Spinal cord (tissue), 10 donors: ENCODE data around the gene ZNF800. TPM values are rescaled to one million over a fixed set of nuclear protein-coding genes. Genes with fewer than 3 reads are reported as not detected.

ENCODE experiments used
- DNase-seq, 6 donors: peaks; one replicate each; pipeline versions ENCODE4 v3.0.0 to v3.0.0-alpha.2; 2013 to 2015; ENCODE audit warnings: low spot score in 6 of 6, low read depth in 4 of 6
- H3K27ac ChIP-seq: one replicate; pipeline ENCODE4 v1.5.1; 2013; ENCODE audit warnings: low read depth, low read length, control low read depth
- H3K27me3 ChIP-seq: one replicate; pipeline ENCODE4 v1.6.1; 2013; ENCODE audit warnings: low read length; ENCODE audit not compliant: control insufficient read depth, insufficient read depth
- H3K36me3 ChIP-seq: one replicate; pipeline ENCODE4 v1.6.1; 2013; ENCODE audit warnings: low read length; ENCODE audit not compliant: control insufficient read depth, insufficient read depth
- H3K4me1 ChIP-seq: one replicate; pipeline ENCODE4 v1.6.1; 2013; ENCODE audit warnings: low read length; ENCODE audit not compliant: control insufficient read depth, insufficient read depth
- H3K4me3 ChIP-seq: one replicate; pipeline ENCODE4 v1.5.1; 2013; ENCODE audit warnings: low read depth, low read length, control low read depth
- H3K9me3 ChIP-seq: one replicate; pipeline ENCODE4 v1.6.1; 2013; ENCODE audit warnings: low read length; ENCODE audit not compliant: control insufficient read depth, insufficient read depth
- WGBS: methylation state at CpG from one replicate; pipeline ENCODE4 v1.1.5; 2013; ENCODE audit warnings: missing lambda C conversion rate; ENCODE audit not compliant: insufficient coverage; 5-methylcytosine and 5-hydroxymethylcytosine counted together
- polyA plus RNA-seq, 2 donors: library from polyadenylated mRNA; unstranded; fragments of 120-200 nt; gene quantifications; one replicate each; pipeline ENCODE4 v1.2.1, GENCODE V29; 2013; ENCODE audit not compliant: insufficient read length in 2 of 2
- total RNA-seq, 2 donors: library from RNA; depleted of rRNA in 1 of 2; stranded (reverse); fragments of 120-200 nt in 1 of 2; fragments of >200 nt in 1 of 2; gene quantifications; one replicate each; pipeline versions ENCODE4 v1.2.3 to v1.2.4, GENCODE V29; 2013 to 2014
- donor health status: healthy.

Gene ZNF800
- total and polyA plus RNA-seq, 4 donors: 18.5 to 39.5 (median 26.5) TPM

DNA sequence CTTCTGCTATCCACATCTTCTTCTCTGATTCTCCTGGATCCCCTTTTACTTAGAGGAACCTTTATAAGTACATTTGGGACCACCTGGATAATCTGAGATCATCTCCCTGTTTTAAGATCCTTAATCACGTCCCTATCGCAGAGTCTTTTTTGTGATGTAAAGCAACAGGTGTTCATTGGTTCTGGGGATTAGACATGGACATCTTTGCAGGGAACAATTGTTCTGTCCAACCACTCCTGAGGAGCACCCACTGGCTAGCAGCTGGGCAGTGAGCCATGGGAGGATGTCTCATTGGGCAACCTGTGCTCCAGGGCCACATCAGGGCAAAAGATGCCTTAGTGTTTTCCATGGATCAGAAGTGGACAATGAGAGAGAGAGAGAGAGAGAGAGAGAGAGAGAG, 56.0 kb downstream of the ZNF800 start:
- H3K27me3 ChIP-seq: no peaks in the 10 kb centered on the region
- H3K9me3 ChIP-seq: no peaks in the 10 kb centered on the region
- H3K36me3 ChIP-seq: no peaks in the 10 kb centered on the region
- no peak overlapping the region for H3K4me3 ChIP-seq
- DNase-seq: no peak
- 93% methylated on average over 2 of the region's 2 CpGs for WGBS
- no peak overlapping the region for H3K27ac ChIP-seq
- no peaks in the 10 kb centered on the region for H3K4me1 ChIP-seq

DNA sequence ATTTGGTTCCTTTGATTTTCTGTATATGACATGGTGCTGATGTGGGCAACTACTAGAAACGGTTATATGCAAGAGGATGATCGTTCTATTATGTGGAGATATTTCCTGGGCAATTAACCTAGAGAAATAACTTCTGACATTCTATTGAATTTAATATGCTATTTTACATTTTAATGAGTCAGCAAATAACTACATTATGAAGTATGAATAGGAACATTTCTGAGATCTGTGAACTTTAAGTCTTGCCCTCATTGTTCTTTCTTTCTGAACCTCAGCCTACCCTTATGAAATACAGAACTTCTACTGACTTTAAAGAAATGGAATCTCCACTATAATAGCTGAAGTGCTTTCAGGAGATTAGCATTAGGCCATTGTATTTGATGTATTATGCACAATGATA, 59.6 kb downstream of the ZNF800 start:
- Histone ChIP-seq H3K4me1 (no peaks in the 10 kb centered on the region), H3K9me3 (no peaks in the 10 kb centered on the region), H3K27me3 (no peaks in the 10 kb centered on the region), H3K36me3 (no peaks in the 10 kb centered on the region), H3K4me3 (no peak overlapping the region), H3K27ac (no peak overlapping the region)
- WGBS: no CpG with 5 or more reads among the region's 2 CpGs
- no peak for DNase-seq

DNA sequence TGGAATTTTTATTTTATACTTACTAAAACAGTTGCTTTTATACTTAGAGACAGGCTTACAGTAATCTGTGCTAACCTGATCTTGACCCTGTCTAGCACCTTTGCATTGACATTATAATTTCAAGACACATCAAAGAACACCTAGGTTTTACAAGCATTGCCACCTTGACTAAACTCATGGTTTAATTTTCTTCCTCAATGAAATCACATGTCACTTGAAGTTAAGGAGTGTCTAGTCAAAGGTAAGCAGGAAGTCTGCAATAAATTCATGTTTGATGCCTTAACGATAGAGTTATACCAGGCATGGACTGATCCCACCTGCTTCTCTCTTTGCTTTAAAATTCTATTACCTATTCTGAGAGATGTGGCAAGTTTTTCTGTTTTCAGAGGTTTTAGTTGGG, 62.4 kb downstream of the ZNF800 start:
- no peak overlapping the region for H3K27ac ChIP-seq
- no CpG with 5 or more reads among the region's 1 CpG for WGBS
- H3K9me3 ChIP-seq: no peaks in the 10 kb centered on the region
- H3K27me3 ChIP-seq: no peaks in the 10 kb centered on the region
- no peaks in the 10 kb centered on the region for H3K36me3 ChIP-seq
- no peak overlapping the region for H3K4me3 ChIP-seq
- no peak for DNase-seq
- H3K4me1 ChIP-seq: no peaks in the 10 kb centered on the region

DNA sequence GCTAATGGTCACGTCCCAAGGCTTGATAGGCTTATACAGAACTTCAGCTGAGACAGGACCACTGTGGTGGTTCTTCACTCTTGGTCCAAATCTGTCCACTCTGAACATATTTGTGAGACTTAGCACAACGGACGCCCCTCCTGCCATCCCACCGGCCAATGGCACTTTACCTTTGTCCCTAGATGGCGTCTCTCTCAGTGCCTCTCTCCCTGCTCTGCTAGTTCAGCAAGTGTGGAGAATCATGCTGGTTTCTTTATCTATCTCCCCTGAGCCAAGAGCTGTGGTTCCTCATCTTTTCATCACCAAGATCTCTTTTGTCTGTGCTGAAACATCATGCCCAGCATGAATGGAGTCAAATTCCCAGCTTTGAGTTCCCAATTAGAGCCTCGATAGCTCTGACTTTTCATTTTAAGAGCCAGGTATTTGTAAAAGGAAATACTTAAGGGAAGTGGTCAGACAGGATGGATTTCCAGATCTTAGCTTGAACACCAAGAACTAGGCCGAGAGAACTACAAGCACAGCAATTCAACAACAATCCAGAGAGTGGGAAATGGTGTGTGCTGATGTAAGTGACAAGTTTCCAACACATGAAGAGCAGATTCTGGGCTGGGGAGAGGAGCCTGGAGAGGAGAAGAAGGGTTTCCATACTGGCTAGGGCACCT, 69.5 kb downstream of the ZNF800 start:
- Histone ChIP-seq H3K9me3 (no peaks in the 10 kb centered on the region), H3K4me1 (no peaks in the 10 kb centered on the region), H3K36me3 (no peaks in the 10 kb centered on the region), H3K27me3 (no peaks in the 10 kb centered on the region), H3K4me3 (no peak overlapping the region), H3K27ac (no peak overlapping the region)
- DNase-seq: no peak
- WGBS: 79% methylated on average over 6 of the region's 7 CpGs

DNA sequence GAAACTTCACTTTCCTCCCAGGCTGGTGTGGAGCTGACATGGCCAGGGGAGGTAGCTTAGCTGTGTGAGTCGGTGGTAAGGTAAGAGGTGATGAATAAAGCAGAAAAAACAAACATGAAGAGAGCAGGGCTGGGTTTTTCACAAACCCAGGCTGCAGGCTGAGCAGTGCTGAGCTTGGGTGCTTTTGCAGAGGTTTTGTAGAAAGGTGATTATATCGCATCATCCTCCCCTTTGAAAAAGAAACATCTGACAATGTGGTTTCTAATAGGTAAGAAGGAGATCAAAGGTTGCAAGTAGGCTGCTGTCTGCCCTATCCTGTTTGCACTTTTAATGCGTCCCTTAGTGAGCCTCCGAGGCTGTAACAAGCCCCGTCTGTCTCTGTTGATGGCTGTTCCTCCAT, 70.2 kb downstream of the ZNF800 start:
- H3K4me3 ChIP-seq: no peak overlapping the region
- H3K27ac ChIP-seq: no peak overlapping the region
- H3K9me3 ChIP-seq: no peaks in the 10 kb centered on the region
- DNase-seq: no peak
- WGBS: 72% methylated on average over 4 of the region's 5 CpGs
- no peaks in the 10 kb centered on the region for H3K36me3 ChIP-seq
- H3K27me3 ChIP-seq: no peaks in the 10 kb centered on the region
- H3K4me1 ChIP-seq: no peaks in the 10 kb centered on the region

DNA sequence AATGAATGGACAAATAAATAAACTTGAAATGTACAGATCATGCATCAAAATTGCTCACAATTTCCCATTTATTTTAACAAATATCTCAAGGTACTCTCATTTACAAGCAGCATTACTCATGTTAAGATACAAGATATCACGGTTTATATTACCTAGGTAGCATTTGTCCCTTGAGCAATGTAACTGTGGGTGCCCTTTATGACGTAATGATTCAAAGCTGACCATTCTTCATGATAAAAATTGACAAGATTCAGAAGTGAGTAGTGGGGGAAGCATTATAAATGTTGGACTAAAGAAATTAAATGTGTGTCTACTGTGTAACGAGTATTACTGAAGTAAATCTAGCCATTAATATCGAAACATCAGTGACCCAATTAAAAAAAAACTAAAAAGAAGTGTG, 71.5 kb downstream of the ZNF800 start:
- no CpG with 5 or more reads among the region's 4 CpGs for WGBS
- H3K4me3 ChIP-seq: no peak overlapping the region
- no peaks in the 10 kb centered on the region for H3K27me3 ChIP-seq
- no peaks in the 10 kb centered on the region for H3K9me3 ChIP-seq
- H3K36me3 ChIP-seq: no peaks in the 10 kb centered on the region
- no peak for DNase-seq
- no peak overlapping the region for H3K27ac ChIP-seq
- no peaks in the 10 kb centered on the region for H3K4me1 ChIP-seq

Other genes with a start within 250 kb of the ZNF800 start
- gene GRM8, start 139.8 kb downstream of the ZNF800 start, total RNA-seq: 10 to 100 TPM; 22.1 to 26.1 TPM
- 10 to 100 TPM; 15.6 to 19.2 TPM for gene GRM8, start 139.8 kb downstream of the ZNF800 start, polyA plus RNA-seq
- 10 to 100 TPM; 11.3 to 13.1 TPM for gene GCC1, start 192.9 kb upstream of the ZNF800 start, total RNA-seq
- gene GCC1, start 192.9 kb upstream of the ZNF800 start, polyA plus RNA-seq: 10 to 100 TPM; 12.0 to 13.0 TPM
- 100 to 1,000 TPM; 105 to 169 TPM for gene ARF5, start 195.7 kb upstream of the ZNF800 start, total RNA-seq
- 100 to 1,000 TPM; 269 to 293 TPM for gene ARF5, start 195.7 kb upstream of the ZNF800 start, polyA plus RNA-seq
- under 1 TPM; 0.50 to 0.79 TPM for gene FSCN3, start 201.0 kb upstream of the ZNF800 start, total RNA-seq
- under 1 TPM; 0.27 to 0.54 TPM for gene FSCN3, start 201.0 kb upstream of the ZNF800 start, polyA plus RNA-seq
- not detected for gene PAX4, start 225.4 kb upstream of the ZNF800 start, total RNA-seq
- gene PAX4, start 225.4 kb upstream of the ZNF800 start, polyA plus RNA-seq: not detected